ENCODE results near the gene USP34. TPM values are rescaled to one million over a fixed set of nuclear protein-coding genes. Genes with fewer than 3 reads are reported as not detected.

USP34 gene
- total RNA-seq, 6 experiments from 2014 or later = 50.3 to 65.4 (median 58.5) TPM

GRCh38 chr2:61420991-61421544, 49.8 kb downstream of the USP34 start:
- DNase-seq = no peak
- Mint-ChIP-seq H3K4me3 (no peak overlapping the region), H3K36me3 (ENCODE audit: low read depth) (no peaks in the 10 kb centered on the region), H3K9me3 (no peaks in the 10 kb centered on the region), H3K4me1 (ENCODE audit: low read depth) (peaks cover 30% of the 10 kb centered on the region), H3K27me3 (ENCODE audit: insufficient read depth) (no peaks in the 10 kb centered on the region), H3K27ac (no peak overlapping the region)
- no peak for TF ChIP-seq CTCF (IDR thresholded peaks at IDR 0.05)

DNA sequence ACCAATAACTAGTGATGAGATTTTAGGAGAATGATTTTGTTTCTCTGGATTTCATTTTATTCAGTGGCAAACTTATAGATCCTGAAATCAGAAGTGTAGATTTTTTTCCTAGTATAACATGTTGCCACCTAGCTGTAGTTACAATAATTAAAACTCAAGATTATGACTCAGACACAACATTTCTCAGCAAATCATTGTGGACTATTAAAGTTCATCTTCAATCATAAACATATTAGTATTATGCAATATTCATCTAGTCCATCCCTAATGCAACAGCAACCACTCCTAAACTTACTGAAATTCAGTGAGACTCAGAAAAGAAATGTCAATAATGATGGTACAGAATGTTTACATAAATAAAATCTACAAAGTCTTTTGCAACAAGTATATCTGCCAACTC, 51.3 kb downstream of the USP34 start:
- Mint-ChIP-seq H3K27ac (no peak overlapping the region), H3K27me3 (ENCODE audit: insufficient read depth) (no peaks in the 10 kb centered on the region), H3K36me3 (ENCODE audit: low read depth) (no peaks in the 10 kb centered on the region), H3K9me3 (no peaks in the 10 kb centered on the region), H3K4me3 (no peak overlapping the region), H3K4me1 (ENCODE audit: low read depth) (peaks cover 18% of the 10 kb centered on the region)
- TF ChIP-seq CTCF (IDR thresholded peaks at IDR 0.05) = peak; percentile 34
- DNase-seq = no peak

- no peak for TF ChIP-seq CTCF (IDR thresholded peaks at IDR 0.05)
- no peaks in the 10 kb centered on the region for H3K9me3 Mint-ChIP-seq
- H3K4me1 Mint-ChIP-seq (ENCODE audit: low read depth) = peaks cover 14% of the 10 kb centered on the region
- no peak overlapping the region for H3K27ac Mint-ChIP-seq
- H3K36me3 Mint-ChIP-seq (ENCODE audit: low read depth) = no peaks in the 10 kb centered on the region
- no peak overlapping the region for H3K4me3 Mint-ChIP-seq
- no peaks in the 10 kb centered on the region for H3K27me3 Mint-ChIP-seq (ENCODE audit: insufficient read depth)
- DNase-seq = no peak
These were observed 51.8 kb downstream of the USP34 start for GRCh38 chr2:61419129-61419528.

DNA sequence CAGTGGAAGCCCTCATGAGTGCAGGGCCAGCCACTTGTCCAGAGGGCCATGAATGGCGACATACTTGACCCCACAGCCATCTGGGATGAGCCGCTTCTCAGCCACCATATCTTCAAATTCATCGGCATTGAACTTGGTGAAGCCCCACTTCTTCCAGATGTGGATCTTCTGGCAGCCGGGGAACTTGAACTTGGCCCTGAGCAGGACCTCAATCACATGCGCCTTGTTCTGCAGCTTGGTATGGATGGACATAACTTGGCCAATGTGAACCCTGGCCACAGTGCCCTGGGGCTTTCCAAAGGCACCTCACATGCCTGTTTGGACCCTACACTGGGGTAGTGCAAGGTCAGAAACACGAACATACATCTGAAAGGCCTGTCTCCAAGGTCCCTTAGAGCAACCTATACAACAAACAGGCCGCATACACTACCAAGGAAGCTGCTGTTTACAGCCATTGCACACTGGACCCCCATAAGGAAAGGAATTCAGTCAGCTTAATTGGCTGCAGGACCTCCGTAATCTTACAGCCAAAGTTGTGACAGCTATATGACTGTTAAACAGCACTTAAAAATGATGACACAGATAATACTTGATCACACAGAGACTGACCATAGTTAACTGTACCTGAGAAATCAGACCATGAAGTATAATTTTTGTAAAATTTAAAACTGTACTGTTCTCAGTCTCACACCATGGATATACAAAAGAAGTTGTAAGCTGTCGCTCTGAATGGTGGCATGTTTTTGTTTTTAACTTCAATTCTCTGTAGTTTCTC, 53.8 kb downstream of the USP34 start:
- H3K27me3 Mint-ChIP-seq (ENCODE audit: insufficient read depth) = no peaks in the 10 kb centered on the region; the same call in 1 of the 2 replicates
- no peaks in the 10 kb centered on the region for H3K9me3 Mint-ChIP-seq
- DNase-seq = no peak
- no peak overlapping the region for H3K27ac Mint-ChIP-seq
- no peak for TF ChIP-seq CTCF (IDR thresholded peaks at IDR 0.05)
- no peaks in the 10 kb centered on the region for H3K36me3 Mint-ChIP-seq (ENCODE audit: low read depth)
- H3K4me3 Mint-ChIP-seq = no peak overlapping the region
- no peaks in the 10 kb centered on the region; the same call in 1 of the 2 replicates for H3K4me1 Mint-ChIP-seq (ENCODE audit: low read depth)

- no peak for TF ChIP-seq CTCF (IDR thresholded peaks at IDR 0.05)
- Mint-ChIP-seq H3K27ac (no peak overlapping the region), H3K36me3 (ENCODE audit: low read depth) (0 out of 2 replicates have a peak, but pooled peaks cover 5% of the 10 kb centered on the region), H3K4me3 (no peak overlapping the region), H3K9me3 (no peaks in the 10 kb centered on the region), H3K4me1 (ENCODE audit: low read depth) (peaks cover 14% of the 10 kb centered on the region; the same call in 1 of the 2 replicates), H3K27me3 (ENCODE audit: insufficient read depth) (no peaks in the 10 kb centered on the region; the same call in 1 of the 2 replicates)
- DNase-seq = no peak
These were observed 55.6 kb downstream of the USP34 start for GRCh38 chr2:61415265-61415664.

Data from HFFc6 (cell line).